OCI-LY1 (cell line): ENCODE measurements around the gene LLGL2.

Experiments
- H2AFZ ChIP-seq: fragments of 200-600 bp; sonication (generic), shearing (Covaris generic); 2 replicates; pipeline ENCODE4 v1.6.0; 2014; ENCODE audit warnings: antibody characterized with exemption, mild to moderate bottlenecking, low read length
- H3F3A ChIP-seq: fragments of 200-600 bp; sonication (generic), shearing (Covaris generic); 2 replicates; pipeline ENCODE4 v1.6.0; 2014; ENCODE audit warnings: mild to moderate bottlenecking, antibody characterized with exemption, low read length, moderate library complexity; ENCODE audit not compliant: insufficient read depth
- H3K27ac ChIP-seq: fragments of 200-600 bp; sonication (generic); 2 replicates; pipeline ENCODE4 v1.5.1; 2014; ENCODE audit warnings: low read length, mixed run types, mild to moderate bottlenecking, low read depth; ENCODE audit not compliant: poor library complexity, severe bottlenecking
- H3K27me3 ChIP-seq: fragments of 200-600 bp; sonication (generic); 2 replicates; pipeline ENCODE4 v1.6.0; 2014; ENCODE audit warnings: antibody characterized with exemption, mild to moderate bottlenecking, low read length, moderate library complexity; ENCODE audit not compliant: insufficient read depth
- H3K36me3 ChIP-seq: fragments of 200-600 bp; sonication (generic); 2 replicates; pipeline ENCODE4 v1.6.1; 2014; ENCODE audit warnings: mild to moderate bottlenecking, antibody characterized with exemption, low read length, moderate library complexity, mixed read lengths; ENCODE audit not compliant: insufficient read depth
- H3K4me1 ChIP-seq: fragments of 200-600 bp; sonication (generic); 2 replicates; pipeline ENCODE4 v1.5.1; 2014; ENCODE audit warnings: mild to moderate bottlenecking, low read length, moderate library complexity; ENCODE audit not compliant: insufficient read depth, severe bottlenecking
- H3K4me2 ChIP-seq: fragments of 200-600 bp; sonication (generic), shearing (Covaris generic); 2 replicates; pipeline ENCODE4 v1.6.1; 2014; ENCODE audit warnings: low read length
- H3K4me3 ChIP-seq: fragments of 200-600 bp; sonication (generic); 2 replicates; pipeline ENCODE4 v1.5.1; 2014; ENCODE audit warnings: low read length, low read depth, mild to moderate bottlenecking, mixed read lengths; ENCODE audit not compliant: poor library complexity, severe bottlenecking
- H3K79me2 ChIP-seq: fragments of 200-600 bp; shearing (Covaris generic); 2 replicates; pipeline ENCODE4 v1.6.1; 2016; ENCODE audit warnings: mixed run types, low read length, mixed read lengths; ENCODE audit not compliant: insufficient read depth
- H3K9ac ChIP-seq: fragments of 200-600 bp; sonication (generic), shearing (Covaris generic); 2 replicates; pipeline ENCODE4 v1.6.1; 2014; ENCODE audit warnings: mild to moderate bottlenecking, low read length, mixed read lengths
- H3K9me2 ChIP-seq: fragments of 200-600 bp; sonication (generic), shearing (Covaris generic); 2 replicates; pipeline ENCODE4 v1.6.1; 2014; ENCODE audit warnings: low read depth, mild to moderate bottlenecking, low read length, mixed read lengths
- H3K9me3 ChIP-seq: fragments of 200-600 bp; shearing (Covaris generic); 2 replicates; pipeline ENCODE4 v1.6.1; 2014; ENCODE audit warnings: low read length, mixed read lengths
- H4K20me1 ChIP-seq: fragments of 200-600 bp; sonication (generic), shearing (Covaris generic); 2 replicates; pipeline ENCODE4 v1.6.0; 2016; ENCODE audit warnings: mild to moderate bottlenecking, low read length; ENCODE audit not compliant: insufficient read depth
- EZH2 ChIP-seq: fragments of 200-600 bp; sonication (generic), shearing (Covaris generic); IDR thresholded peaks from 2 replicates; pipeline ENCODE4 v1.8.0; 2017; ENCODE audit warnings: borderline replicate concordance, mixed run types, mild to moderate bottlenecking, antibody characterized with exemption, low read length, moderate library complexity, mixed read lengths
- TF ChIP-seq, protein P1 (sequence below): fragments of 200-600 bp; sonication (generic), shearing (Covaris generic); IDR thresholded peaks from 2 replicates; pipeline ENCODE4 v1.5.1; 2017; ENCODE audit warnings: mild to moderate bottlenecking, antibody characterized with exemption, low read length, moderate library complexity, mixed read lengths

The LLGL2 gene

GRCh38 chr17:75502721-75503329, 22.7 kb upstream of the LLGL2 start:
- no peaks in the 10 kb centered on the region for H3K9me3 ChIP-seq
- no peaks in the 10 kb centered on the region for H4K20me1 ChIP-seq
- no peaks in the 10 kb centered on the region for H3F3A ChIP-seq
- no peaks in the 10 kb centered on the region for H3K9me2 ChIP-seq
- H3K4me1 ChIP-seq = no peaks in the 10 kb centered on the region
- TF ChIP-seq, protein P1, sequence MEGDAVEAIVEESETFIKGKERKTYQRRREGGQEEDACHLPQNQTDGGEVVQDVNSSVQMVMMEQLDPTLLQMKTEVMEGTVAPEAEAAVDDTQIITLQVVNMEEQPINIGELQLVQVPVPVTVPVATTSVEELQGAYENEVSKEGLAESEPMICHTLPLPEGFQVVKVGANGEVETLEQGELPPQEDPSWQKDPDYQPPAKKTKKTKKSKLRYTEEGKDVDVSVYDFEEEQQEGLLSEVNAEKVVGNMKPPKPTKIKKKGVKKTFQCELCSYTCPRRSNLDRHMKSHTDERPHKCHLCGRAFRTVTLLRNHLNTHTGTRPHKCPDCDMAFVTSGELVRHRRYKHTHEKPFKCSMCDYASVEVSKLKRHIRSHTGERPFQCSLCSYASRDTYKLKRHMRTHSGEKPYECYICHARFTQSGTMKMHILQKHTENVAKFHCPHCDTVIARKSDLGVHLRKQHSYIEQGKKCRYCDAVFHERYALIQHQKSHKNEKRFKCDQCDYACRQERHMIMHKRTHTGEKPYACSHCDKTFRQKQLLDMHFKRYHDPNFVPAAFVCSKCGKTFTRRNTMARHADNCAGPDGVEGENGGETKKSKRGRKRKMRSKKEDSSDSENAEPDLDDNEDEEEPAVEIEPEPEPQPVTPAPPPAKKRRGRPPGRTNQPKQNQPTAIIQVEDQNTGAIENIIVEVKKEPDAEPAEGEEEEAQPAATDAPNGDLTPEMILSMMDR = no peak
- no peak for TF ChIP-seq EZH2
- H2AFZ ChIP-seq = no peak overlapping the region
- no peak overlapping the region for H3K4me3 ChIP-seq
- H3K36me3 ChIP-seq = peaks cover 12% of the 10 kb centered on the region
- no peak overlapping the region for H3K27ac ChIP-seq
- peaks cover 13% of the 10 kb centered on the region for H3K27me3 ChIP-seq
- H3K9ac ChIP-seq = no peak overlapping the region
- no peak overlapping the region for H3K4me2 ChIP-seq
- H3K79me2 ChIP-seq = no peaks in the 10 kb centered on the region

- Histone ChIP-seq H3K27ac (no peak overlapping the region), H3K9me3 (no peaks in the 10 kb centered on the region), H3K79me2 (no peaks in the 10 kb centered on the region), H3K9ac (no peak overlapping the region), H3K27me3 (peaks cover 13% of the 10 kb centered on the region), H3F3A (no peaks in the 10 kb centered on the region), H4K20me1 (no peaks in the 10 kb centered on the region), H3K36me3 (peaks cover 7% of the 10 kb centered on the region), H3K4me2 (no peak overlapping the region), H2AFZ (no peak overlapping the region), H3K4me3 (no peak overlapping the region), H3K9me2 (no peaks in the 10 kb centered on the region), H3K4me1 (no peaks in the 10 kb centered on the region)
- TF ChIP-seq EZH2 = no peak
- TF ChIP-seq, protein P1 = no peak
These were observed 22.1 kb upstream of the LLGL2 start for GRCh38 chr17:75503337-75503950.

DNA sequence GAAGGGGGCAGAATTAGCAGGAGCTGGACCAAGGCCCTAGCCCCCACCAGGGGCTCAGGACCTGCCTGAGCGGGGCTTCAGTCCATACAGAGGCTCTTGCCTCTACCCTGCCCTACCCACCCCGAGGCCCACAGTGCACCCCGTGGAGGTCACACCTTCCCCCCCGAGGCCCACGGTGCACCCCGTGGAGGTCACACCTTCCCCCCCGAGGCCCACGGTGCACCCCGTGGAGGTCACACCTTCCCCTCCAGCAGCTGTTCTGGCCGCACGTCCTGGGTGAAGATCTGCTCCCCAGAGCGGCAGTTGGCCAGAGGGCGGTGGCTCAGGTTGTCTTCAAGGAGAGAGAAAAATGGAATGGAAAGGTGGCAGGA, 21.5 kb upstream of the LLGL2 start:
- H3K27ac ChIP-seq = no peak overlapping the region

More for the DNA sequence above, 21.5 kb upstream of the LLGL2 start:
- Histone ChIP-seq H3K9ac (no peak overlapping the region), H3K4me3 (no peak overlapping the region), H3K9me3 (no peaks in the 10 kb centered on the region), H3K27me3 (peaks cover 13% of the 10 kb centered on the region), H3K79me2 (no peaks in the 10 kb centered on the region), H3K36me3 (peaks cover 7% of the 10 kb centered on the region; the same call in 1 of the 2 replicates), H3K4me2 (no peak overlapping the region), H3K9me2 (no peaks in the 10 kb centered on the region), H2AFZ (no peak overlapping the region), H4K20me1 (no peaks in the 10 kb centered on the region), H3F3A (no peaks in the 10 kb centered on the region), H3K4me1 (no peaks in the 10 kb centered on the region)
- TF ChIP-seq, protein P1 = no peak
- TF ChIP-seq EZH2 = no peak
